GM18499 (cell line): Measurements from ENCODE around the gene RANGAP1.
"Not testable (repeated sequence)": the region's sequence is repeated elsewhere in the genome, so short reads cannot be mapped to it uniquely, and the experiment has no call there.

ENCODE experiments used
- ATAC-seq: cut with Tn5 transposase; IDR thresholded peaks from one replicate; pipeline ENCODE4 v1.9.1; 2021; ENCODE audit warnings: moderate number of reproducible peaks; ENCODE audit not compliant: insufficient read depth, unreplicated experiment

The RANGAP1 gene

DNA sequence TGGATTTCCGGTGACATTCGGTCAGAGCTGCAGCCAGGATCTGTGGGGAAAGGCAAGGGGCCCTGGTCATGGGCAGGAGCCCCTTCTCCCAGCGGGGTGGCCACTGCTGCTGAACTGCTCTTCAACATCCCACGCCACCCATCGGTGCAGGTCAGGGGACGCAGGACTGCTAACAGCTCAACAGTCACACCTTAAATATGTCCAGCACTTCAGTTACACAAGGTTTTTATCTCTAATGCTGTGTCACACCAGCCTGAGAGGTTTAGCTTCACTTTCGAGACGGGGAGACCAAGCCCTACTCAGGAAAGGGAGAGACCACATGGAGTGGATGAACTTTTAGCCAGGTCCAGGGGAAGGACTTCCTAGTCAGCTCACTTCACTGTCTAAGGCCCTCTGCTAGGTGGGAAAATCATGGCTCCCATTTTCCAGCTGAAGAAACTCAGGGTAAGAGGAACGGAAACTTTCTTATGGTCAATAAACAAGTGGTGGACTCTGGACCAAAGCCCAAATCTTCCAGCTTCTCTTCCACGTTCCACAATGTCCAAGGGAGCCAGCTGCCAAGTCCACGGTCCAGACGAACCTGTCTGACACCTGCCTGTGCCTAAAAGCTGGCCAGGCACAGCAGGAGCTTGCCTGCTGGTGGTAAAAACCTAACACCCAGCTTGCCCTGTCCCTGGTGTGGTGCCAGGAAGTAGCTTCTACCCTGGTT lies 24.3 kb downstream of the RANGAP1 start:
- no peak for ATAC-seq

- no peak for ATAC-seq
Measured at GRCh38 chr22:41260871-41261270, 25.1 kb downstream of the RANGAP1 start.

GRCh38 chr22:41259756-41260155 lies 26.2 kb downstream of the RANGAP1 start:
- not testable (repeated sequence) for ATAC-seq

DNA sequence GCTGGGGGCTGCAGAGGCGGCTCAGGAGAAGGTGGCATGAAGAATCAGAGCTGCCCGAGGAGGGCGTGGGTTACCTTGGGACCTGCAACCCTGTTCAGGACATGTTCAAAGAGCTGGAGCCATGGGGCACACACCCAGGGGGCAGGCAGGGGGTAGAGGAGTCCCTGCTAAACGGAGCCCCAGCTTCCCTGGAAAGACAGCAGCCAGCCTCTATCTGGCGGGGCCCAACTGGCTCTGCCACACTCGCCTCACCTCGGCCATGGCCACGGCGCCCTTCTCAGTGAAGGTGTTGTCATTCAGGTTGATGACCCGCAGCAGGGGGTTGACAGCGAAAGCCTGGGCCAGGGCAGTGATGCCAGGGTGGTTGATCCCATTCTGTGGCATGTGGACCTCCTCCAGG lies 28.3 kb downstream of the RANGAP1 start:
- ATAC-seq = no peak

DNA sequence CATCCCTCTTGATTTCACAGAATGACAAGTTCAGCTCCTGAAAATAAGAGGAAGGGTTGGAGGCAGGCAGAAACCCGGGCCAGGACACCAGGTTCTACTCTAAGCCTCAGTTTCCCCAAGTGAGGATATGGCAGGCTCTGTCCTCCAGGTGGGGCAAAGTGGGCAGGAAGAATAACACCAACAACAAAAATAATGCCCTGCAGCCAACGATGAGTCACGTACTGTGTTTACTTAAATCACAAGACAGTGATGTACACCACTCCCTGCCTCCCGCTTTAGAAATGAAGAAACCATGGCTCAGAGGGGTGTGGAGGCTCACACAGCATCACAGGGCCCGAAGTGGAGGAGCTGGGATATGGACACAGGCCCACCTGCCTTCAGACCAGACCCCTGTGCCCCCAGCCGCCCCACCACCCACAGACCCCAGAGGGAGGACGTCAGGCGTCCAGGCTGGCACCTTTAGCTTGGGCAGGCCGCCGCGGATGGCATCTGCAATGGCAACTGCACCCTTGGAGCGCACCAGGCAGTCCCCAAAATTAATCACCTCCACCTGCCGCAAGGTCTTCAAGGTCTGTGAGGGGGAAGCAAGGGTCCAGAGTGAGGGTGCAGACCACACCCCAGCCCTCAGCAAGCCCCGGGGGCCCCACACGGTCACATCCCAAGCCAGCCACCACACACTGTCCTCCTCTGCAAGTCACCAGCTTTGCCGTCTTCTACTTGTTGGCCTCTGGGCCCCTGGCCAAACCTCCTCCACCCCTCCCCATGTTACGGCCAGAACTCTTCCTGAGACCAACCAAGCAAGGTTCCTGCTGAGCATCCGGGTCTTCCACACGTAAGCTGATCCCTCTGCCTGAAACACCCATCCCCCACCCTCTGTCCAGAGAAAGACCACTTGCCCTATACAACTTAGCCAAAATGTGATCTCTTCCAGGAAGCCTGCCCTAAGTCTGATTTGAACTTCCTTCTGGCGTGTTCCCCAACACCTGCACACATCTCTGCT lies 29.4 kb downstream of the RANGAP1 start:
- no peak for ATAC-seq

DNA sequence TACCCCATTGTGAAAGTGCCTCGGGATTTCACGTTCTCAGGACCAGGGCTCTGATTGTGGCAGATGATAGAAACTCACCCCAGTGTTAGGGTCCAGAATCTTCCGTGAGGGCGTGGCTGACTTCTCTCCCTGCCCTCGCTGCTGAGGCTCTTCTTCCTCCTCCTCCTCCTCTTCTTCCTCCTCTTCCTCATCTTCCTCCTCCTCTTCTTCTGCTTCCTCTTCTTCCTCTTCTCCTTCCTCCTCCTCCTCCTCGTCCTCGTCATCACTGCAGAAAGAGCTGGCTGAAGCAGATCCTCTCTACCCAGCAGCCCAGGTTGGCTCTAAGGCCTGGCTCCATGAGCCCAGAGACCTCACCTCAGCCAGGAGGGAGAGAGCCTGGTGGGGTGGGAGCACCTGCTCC lies 31.8 kb downstream of the RANGAP1 start:
- no peak for ATAC-seq

DNA sequence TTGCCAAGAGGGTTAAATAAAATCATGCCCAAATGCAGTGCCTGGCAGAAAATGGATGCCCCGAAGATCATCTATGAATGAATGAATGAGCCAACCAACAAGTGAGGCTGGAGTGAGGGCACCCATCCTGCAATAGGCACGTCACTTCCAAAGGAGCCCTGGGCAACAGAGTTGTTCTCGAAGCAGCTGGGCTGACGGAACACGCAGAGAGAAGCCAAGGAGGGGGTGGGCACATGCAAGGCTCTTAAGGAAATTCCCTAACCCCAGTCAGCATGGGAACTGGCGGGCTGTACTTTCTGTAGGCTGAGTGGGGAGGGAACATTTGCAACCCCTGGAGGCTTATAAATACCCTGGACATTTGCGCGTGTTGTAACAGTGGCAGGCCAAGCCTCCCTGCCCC lies 33.6 kb downstream of the RANGAP1 start:
- ATAC-seq = no peak

DNA sequence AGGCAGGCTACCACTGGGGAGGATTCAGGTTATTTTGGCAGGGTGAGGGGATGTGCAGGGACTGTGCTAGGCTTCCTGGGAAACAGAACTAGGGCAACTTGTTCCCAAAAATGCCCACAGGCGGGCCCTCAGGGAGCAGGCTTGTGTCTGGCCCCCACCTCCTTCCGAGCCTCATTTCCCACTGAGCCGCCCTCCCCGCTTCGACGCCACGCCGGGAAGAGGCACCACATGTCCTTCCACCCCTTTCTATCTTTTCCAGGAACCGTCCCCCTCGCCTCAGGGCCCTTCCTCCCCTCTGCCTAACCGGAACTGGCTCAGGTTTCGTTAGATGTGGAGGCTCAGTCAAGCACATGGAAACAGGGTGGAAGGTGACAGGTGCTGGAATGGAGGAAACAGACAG lies 35.9 kb downstream of the RANGAP1 start:
- no peak for ATAC-seq

GRCh38 chr22:41249442-41249841 lies 36.5 kb downstream of the RANGAP1 start:
- ATAC-seq = no peak

DNA sequence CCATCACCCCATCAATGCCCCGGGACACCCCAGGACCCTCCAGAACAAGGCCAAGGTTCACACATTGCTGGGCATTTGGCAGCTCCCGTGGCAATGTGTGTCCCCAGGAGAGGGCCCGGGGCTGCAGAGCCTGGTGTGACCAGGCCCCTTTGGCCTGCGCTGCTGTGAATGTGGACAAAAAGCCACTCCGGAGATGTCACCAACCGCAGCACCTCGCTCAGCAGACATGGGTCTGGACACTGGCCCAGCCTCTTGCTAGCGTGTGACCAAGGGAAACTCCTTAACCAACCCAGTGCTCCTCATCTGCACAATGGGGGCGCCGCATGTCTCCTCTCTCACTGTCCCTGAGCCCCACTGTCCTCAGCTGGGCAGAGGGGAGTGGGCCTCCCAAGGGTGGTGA lies 37.2 kb downstream of the RANGAP1 start:
- ATAC-seq = no peak

DNA sequence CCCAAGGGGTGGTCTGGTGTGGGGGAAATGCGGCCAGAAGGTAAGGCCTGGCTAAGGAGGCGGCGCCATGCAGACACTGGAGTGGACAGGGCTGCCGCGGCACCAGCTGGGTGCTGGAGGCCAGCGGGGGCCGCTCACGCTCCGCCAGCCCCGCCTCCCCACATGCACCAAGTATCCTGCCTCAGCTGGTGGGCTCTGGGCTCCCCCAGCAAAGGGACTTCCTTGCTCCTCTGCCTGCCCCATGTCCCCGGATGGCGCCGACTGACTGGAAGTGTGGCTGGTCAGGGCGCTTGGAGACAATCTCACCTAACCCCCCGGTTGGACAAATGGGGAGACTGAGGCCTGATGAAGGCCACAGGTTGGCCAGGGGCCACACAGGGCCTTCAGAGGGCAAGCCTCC lies 37.7 kb downstream of the RANGAP1 start:
- ATAC-seq = no peak

- ATAC-seq = no peak
Measured at GRCh38 chr22:41247703-41248102, 38.3 kb downstream of the RANGAP1 start.

GRCh38 chr22:41245917-41246499 lies 40.0 kb downstream of the RANGAP1 start:
- no peak for ATAC-seq

DNA sequence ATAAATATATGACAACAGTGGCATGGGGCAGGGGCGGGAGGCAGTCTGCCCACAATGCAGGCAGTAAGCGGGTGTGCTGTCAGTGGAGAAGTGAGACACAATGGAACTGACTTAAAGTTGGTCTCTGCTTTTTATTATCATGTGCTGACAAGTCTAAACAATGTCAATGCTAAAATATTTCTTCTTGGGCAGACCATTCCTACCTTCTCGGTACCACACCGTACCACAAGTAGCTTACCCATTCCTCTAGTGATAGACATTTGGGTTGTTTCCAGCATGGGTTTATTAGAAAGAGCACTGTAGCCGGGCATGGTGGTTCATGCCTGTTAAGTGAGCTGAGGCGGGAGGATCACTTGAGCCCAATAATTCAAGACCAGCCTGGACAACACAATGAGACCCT lies 42.6 kb downstream of the RANGAP1 start:
- no peak for ATAC-seq

GRCh38 chr22:41242396-41243117 lies 43.4 kb downstream of the RANGAP1 start:
- no peak for ATAC-seq

DNA sequence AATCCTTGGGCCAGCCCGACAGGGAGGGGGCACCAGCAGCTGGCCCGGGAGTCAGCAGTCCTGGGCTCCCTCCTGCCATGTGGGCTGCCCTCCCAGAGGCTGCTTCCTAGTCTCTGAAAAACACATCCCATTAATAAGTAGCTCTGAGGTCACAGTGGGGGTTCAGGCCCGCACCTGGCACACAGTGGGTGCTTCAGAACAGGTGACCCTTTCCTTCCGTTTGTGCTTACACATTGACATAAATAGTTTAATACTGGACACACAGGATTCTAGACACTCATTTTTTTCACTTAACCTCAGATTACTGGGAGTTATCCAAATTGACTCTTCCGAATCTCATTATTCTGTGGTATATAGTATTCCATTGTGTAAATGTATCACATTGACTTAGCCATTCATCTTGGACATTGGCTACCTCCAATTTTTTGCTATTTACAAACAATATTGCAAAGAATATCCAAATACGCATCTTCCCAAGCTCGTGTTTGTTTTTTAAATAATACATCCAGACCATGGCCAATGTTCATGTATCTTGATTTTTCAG lies 44.8 kb downstream of the RANGAP1 start:
- no peak for ATAC-seq

DNA sequence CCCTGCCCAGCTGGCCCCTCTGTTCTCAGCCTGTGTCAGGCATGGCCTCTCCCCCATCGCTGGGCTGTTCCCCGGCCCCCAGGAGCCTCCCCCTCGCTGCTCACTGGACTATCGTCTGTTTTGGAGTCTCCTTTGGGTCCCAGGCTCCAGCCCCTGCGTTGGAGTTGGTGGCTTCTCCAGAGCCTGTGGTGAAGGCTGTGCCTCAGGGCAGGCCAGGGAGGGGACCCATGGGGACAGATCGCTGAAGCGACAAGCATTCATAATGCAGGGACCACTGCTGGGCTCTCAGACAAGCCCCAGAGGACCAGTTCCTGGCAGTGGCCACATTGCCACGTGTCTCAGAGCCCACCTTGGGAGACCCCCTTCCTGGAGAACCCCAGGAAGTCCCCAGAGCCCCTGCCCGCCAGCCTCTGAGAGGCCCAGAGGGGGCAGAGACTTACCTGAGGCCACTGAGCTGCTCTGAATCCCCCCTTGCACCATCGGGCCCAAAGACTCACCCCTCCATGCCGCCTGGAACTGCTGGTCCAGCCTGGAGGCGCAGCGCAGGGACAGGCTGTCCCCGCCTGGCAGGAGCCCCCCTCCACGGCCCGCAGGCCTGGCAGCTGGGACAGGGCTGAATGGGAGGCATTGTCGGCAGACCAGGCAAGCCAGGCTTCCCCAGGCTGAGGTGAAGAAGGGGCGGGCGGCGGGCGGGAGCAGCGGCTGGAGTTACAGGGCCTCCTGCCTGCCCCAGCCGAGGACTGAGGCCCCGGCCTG lies 45.4 kb downstream of the RANGAP1 start, which contains the start of gene CHADL:
Gene CHADL (minus strand): TSS at position 555 of the 756 bp plus-strand sequence. CDS start 50 bp downstream, at position 505.
- no peak for ATAC-seq

DNA sequence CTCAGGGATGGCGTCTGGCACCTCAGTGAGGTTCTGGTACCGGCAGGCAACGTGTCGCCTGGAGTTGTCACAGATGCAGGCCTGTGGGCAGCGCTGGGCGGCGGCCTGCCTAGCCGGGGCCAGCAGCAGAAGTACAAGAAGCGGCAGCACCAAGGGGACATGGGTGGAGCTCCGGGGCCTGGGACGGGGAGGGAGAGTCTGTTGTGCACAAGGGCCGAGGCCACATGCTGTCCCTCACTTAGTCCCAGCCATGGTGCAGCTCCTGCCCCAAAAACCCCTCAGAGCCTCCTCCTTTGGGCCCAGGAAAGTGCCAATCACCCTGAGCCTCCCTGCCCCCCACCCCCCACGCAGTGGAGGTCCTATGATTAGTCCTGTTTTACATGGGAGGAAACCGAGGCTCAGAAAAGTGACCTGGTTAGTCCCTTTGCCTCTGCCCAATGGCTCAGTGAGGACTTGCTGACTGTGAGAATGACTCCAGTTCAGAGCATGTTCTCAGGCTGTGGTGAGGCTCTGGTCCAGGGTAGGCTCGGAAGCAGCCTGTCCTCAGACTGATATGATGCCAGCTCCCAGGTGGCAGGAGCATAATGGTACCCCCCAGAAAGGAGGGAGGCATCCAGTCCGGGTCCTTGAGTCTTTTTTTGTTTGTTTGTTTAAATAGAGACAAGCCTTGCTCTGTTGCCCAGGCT lies 46.4 kb downstream of the RANGAP1 start:
- no peak for ATAC-seq
